Ishikawa (cell line): ENCODE measurements around the gene LY86.
A peak's percentile ranks its signal among the peaks of the same experiment; 100 is the strongest.

Experiments
- CEBPB ChIP-seq: IDR thresholded peaks from 2 replicates; pipeline ENCODE4 v1.6.1; 2012
- CREB1 ChIP-seq: IDR thresholded peaks from 2 replicates; pipeline ENCODE4 v1.6.1; 2012; ENCODE audit warnings: low read depth
- EGR1 ChIP-seq: IDR thresholded peaks from 2 replicates; pipeline ENCODE4 v1.6.1; 2012
- EP300 ChIP-seq: IDR thresholded peaks from 2 replicates; pipeline ENCODE4 v1.6.1; 2012; ENCODE audit warnings: borderline replicate concordance
- FOXM1 ChIP-seq: IDR thresholded peaks from 2 replicates; pipeline ENCODE4 v1.6.1; 2012; ENCODE audit warnings: low read depth, borderline replicate concordance
- MAX ChIP-seq: IDR thresholded peaks from 2 replicates; pipeline ENCODE4 v1.6.1; 2012
- NFIC ChIP-seq: IDR thresholded peaks from 2 replicates; pipeline ENCODE4 v1.6.1; 2012
- RAD21 ChIP-seq: IDR thresholded peaks from 2 replicates; pipeline ENCODE4 v1.6.1; 2012; ENCODE audit warnings: low read depth
- REST ChIP-seq: IDR thresholded peaks from 2 replicates; pipeline ENCODE4 v1.6.1; 2012; ENCODE audit warnings: low read depth, mild to moderate bottlenecking
- TAF1 ChIP-seq: IDR thresholded peaks from 2 replicates; pipeline ENCODE4 v1.6.1; 2012; ENCODE audit warnings: low read depth, mild to moderate bottlenecking
- TCF12 ChIP-seq: IDR thresholded peaks from 2 replicates; pipeline ENCODE4 v1.6.1; 2012; ENCODE audit warnings: low read depth
- TEAD4 ChIP-seq: IDR thresholded peaks from 2 replicates; pipeline ENCODE4 v1.6.1; 2012
- USF1 ChIP-seq: IDR thresholded peaks from 2 replicates; pipeline ENCODE4 v1.6.1; 2012
- YY1 ChIP-seq: IDR thresholded peaks from 2 replicates; pipeline ENCODE4 v1.6.1; 2012; ENCODE audit warnings: low read depth
- ZBTB7A ChIP-seq: IDR thresholded peaks from 2 replicates; pipeline ENCODE4 v1.6.1; 2012; ENCODE audit warnings: low read depth

The LY86 gene

GRCh38 chr6:6612308-6612707, 23.8 kb downstream of the LY86 start:
- TF ChIP-seq CEBPB (no peak), TCF12 (no peak), REST (no peak), USF1 (no peak), YY1 (no peak), EGR1 (no peak), MAX (no peak), EP300 (no peak), NFIC (no peak), FOXM1 (no peak), TAF1 (no peak), RAD21 (no peak)

GRCh38 chr6:6614096-6614982, 25.8 kb downstream of the LY86 start:
- peak; percentile 51 for TF ChIP-seq EGR1
- no peak for TF ChIP-seq NFIC

- TF ChIP-seq TEAD4 (no peak), MAX (no peak), NFIC (no peak), REST (no peak)
Measured at GRCh38 chr6:6614983-6615349, 26.4 kb downstream of the LY86 start.

- TF ChIP-seq MAX = no peak
- TF ChIP-seq REST = no peak
- no peak for TF ChIP-seq CREB1
- TF ChIP-seq EP300 = no peak
- no peak for TF ChIP-seq CEBPB
- no peak for TF ChIP-seq YY1
- TF ChIP-seq TAF1 = no peak
- no peak for TF ChIP-seq TEAD4
- no peak for TF ChIP-seq EGR1
- TF ChIP-seq NFIC = no peak
- TF ChIP-seq TCF12 = no peak
- TF ChIP-seq FOXM1 = no peak
- no peak for TF ChIP-seq USF1
- no peak for TF ChIP-seq ZBTB7A
- TF ChIP-seq RAD21 = no peak
Measured at GRCh38 chr6:6616656-6617055, 28.1 kb downstream of the LY86 start.
